Lung microvascular endothelial cell (primary cell): ENCODE data around the gene KIF18A. TPM values are rescaled to one million over a fixed set of nuclear protein-coding genes. Genes with fewer than 3 reads are reported as not detected.
"Not testable (repeated sequence)": the region's sequence is repeated elsewhere in the genome, so short reads cannot be mapped to it uniquely, and the experiment has no call there.

Experiments used
- DNase-seq, 2 donors: peaks; one replicate each; pipeline versions ENCODE4 v3.0.0 to v3.0.0-alpha.2; 2010; ENCODE audit warnings: low read depth in 2 of 2
- total RNA-seq: library from RNA; depleted of rRNA; stranded (reverse); fragments of >200 nt; gene quantifications from 2 replicates; pipeline ENCODE4 v1.2.1, GENCODE V29; 2014

The KIF18A gene
- total RNA-seq, 1 donor from 2014 or later, result 2.0 TPM

GRCh38 chr11:28106353-28107043, 1.5 kb downstream of the KIF18A start:
- no peak for DNase-seq

GRCh38 chr11:28105869-28106268, 2.1 kb downstream of the KIF18A start:
- peak in 1 of 2 donors; percentile 14 for DNase-seq

- peak in 1 of 2 donors; percentile 44 for DNase-seq
These were observed 3.0 kb downstream of the KIF18A start for GRCh38 chr11:28104984-28105383.

- DNase-seq, result no peak
These were observed 3.5 kb downstream of the KIF18A start for GRCh38 chr11:28104425-28104824.

- not testable (repeated sequence) for DNase-seq
These were observed 5.7 kb downstream of the KIF18A start for GRCh38 chr11:28102300-28102699.

- DNase-seq, result no peak
These were observed 7.3 kb downstream of the KIF18A start for GRCh38 chr11:28100665-28101064.

- no peak for DNase-seq
These were observed 8.2 kb downstream of the KIF18A start for GRCh38 chr11:28099715-28100114.

- DNase-seq, result no peak
These were observed 9.7 kb downstream of the KIF18A start for GRCh38 chr11:28098257-28098656.

- DNase-seq, result no peak
These were observed 15.2 kb downstream of the KIF18A start for GRCh38 chr11:28092786-28093185.

- peak in 1 of 2 donors; percentile 56 for DNase-seq
These were observed 17.8 kb downstream of the KIF18A start for GRCh38 chr11:28090052-28090749.

- DNase-seq, result peak in 1 of 2 donors; percentile 5
These were observed 18.6 kb downstream of the KIF18A start for GRCh38 chr11:28089378-28089777.

- DNase-seq, result not testable (repeated sequence)
These were observed 20.3 kb downstream of the KIF18A start for GRCh38 chr11:28087693-28088092.

GRCh38 chr11:28087192-28087591, 20.8 kb downstream of the KIF18A start:
- DNase-seq, result not testable (repeated sequence)

- DNase-seq, result peak in 1 of 2 donors; percentile 33
These were observed 21.4 kb downstream of the KIF18A start for GRCh38 chr11:28086569-28086968.

- no peak for DNase-seq
These were observed 24.8 kb downstream of the KIF18A start for GRCh38 chr11:28083118-28083517.

GRCh38 chr11:28077521-28077920, 30.4 kb downstream of the KIF18A start:
- DNase-seq, result no peak

GRCh38 chr11:28072321-28072720, 35.6 kb downstream of the KIF18A start:
- peak in 1 of 2 donors; percentile 31 for DNase-seq

GRCh38 chr11:28071305-28071704, 36.7 kb downstream of the KIF18A start:
- DNase-seq, result no peak

GRCh38 chr11:28058333-28058732, 49.6 kb downstream of the KIF18A start:
- DNase-seq, result no peak

GRCh38 chr11:28054821-28055220, 53.1 kb downstream of the KIF18A start:
- no peak for DNase-seq

GRCh38 chr11:28049338-28050216, 58.4 kb downstream of the KIF18A start:
- peak in 1 of 2 donors; percentile 70 for DNase-seq

- no peak for DNase-seq
These were observed 59.1 kb downstream of the KIF18A start for GRCh38 chr11:28048812-28049211.
